ENCODE data around the gene LRRC49. TPM values are rescaled to one million over a fixed set of nuclear protein-coding genes. Genes with fewer than 3 reads are reported as not detected.

The LRRC49 gene
- total RNA-seq, 4 donors from 2014 or later: 3.3 to 12.6 (median 3.6) TPM

GRCh38 chr15:71050461-71050860, 157.8 kb downstream of the LRRC49 start:
- H3K9me3 ChIP-seq: no peaks in the 10 kb centered on the region
- TF ChIP-seq, protein P1, sequence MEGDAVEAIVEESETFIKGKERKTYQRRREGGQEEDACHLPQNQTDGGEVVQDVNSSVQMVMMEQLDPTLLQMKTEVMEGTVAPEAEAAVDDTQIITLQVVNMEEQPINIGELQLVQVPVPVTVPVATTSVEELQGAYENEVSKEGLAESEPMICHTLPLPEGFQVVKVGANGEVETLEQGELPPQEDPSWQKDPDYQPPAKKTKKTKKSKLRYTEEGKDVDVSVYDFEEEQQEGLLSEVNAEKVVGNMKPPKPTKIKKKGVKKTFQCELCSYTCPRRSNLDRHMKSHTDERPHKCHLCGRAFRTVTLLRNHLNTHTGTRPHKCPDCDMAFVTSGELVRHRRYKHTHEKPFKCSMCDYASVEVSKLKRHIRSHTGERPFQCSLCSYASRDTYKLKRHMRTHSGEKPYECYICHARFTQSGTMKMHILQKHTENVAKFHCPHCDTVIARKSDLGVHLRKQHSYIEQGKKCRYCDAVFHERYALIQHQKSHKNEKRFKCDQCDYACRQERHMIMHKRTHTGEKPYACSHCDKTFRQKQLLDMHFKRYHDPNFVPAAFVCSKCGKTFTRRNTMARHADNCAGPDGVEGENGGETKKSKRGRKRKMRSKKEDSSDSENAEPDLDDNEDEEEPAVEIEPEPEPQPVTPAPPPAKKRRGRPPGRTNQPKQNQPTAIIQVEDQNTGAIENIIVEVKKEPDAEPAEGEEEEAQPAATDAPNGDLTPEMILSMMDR (IDR thresholded peaks at IDR 0.05): no peak
- TF ChIP-seq POLR2A (IDR thresholded peaks at IDR 0.05) (no peak), EP300 (IDR thresholded peaks at IDR 0.05) (no peak), POLR2AphosphoS5 (IDR thresholded peaks at IDR 0.05) (no peak)
- peaks cover 3% of the 10 kb centered on the region for H3K36me3 ChIP-seq
- H3K4me1 ChIP-seq: peaks cover 3% of the 10 kb centered on the region
- H3K4me3 ChIP-seq: no peak overlapping the region
- H3K27me3 ChIP-seq: no peaks in the 10 kb centered on the region
- H3K27ac ChIP-seq: no peak overlapping the region
- DNase-seq (ENCODE audit: low spot score in 2 of 2): no peak
- 70% methylated on average over 4 of the region's 4 CpGs for WGBS

- no peaks in the 10 kb centered on the region for H3K27me3 ChIP-seq
- no peaks in the 10 kb centered on the region for H3K9me3 ChIP-seq
- no peak overlapping the region for H3K4me3 ChIP-seq
- peaks cover 6% of the 10 kb centered on the region for H3K4me1 ChIP-seq
- no peak overlapping the region for H3K27ac ChIP-seq
- DNase-seq (ENCODE audit: low spot score in 2 of 2): no peak
- TF ChIP-seq, protein P1 (IDR thresholded peaks at IDR 0.05): no peak
- TF ChIP-seq POLR2AphosphoS5 (IDR thresholded peaks at IDR 0.05): no peak
- no peak for TF ChIP-seq EP300 (IDR thresholded peaks at IDR 0.05)
- TF ChIP-seq POLR2A (IDR thresholded peaks at IDR 0.05): no peak
- WGBS: 93% methylated on average over 1 of the region's 1 CpG
- H3K36me3 ChIP-seq: peaks cover 3% of the 10 kb centered on the region
Observed at GRCh38 chr15:71051539-71051938, 158.9 kb downstream of the LRRC49 start.

DNA sequence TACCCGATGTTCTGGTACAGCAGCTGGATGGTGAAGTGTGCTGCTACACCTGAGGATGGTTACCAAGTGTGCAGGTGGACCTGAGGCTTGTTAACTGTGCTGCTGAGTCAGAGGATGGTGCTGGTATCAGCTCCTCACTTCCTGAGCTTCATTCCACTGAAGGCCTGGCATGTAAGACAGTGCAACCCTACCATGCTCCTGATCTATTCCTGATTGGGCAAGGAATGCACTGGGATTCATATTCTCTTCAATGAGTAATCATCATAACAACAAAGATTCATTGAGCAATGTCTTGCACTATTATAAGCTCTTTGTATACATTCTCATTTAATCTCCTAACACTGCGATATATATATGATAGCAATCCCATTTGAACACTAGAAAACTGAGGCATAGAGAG, 159.7 kb downstream of the LRRC49 start:
- H3K4me1 ChIP-seq: peaks cover 6% of the 10 kb centered on the region
- no peak for TF ChIP-seq EP300 (IDR thresholded peaks at IDR 0.05)
- no peak for TF ChIP-seq POLR2A (IDR thresholded peaks at IDR 0.05)
- TF ChIP-seq, protein P1 (IDR thresholded peaks at IDR 0.05): no peak
- no peak for TF ChIP-seq POLR2AphosphoS5 (IDR thresholded peaks at IDR 0.05)
- H3K27ac ChIP-seq: no peak overlapping the region
- WGBS: 100% methylated on average over 2 of the region's 2 CpGs
- no peak overlapping the region for H3K4me3 ChIP-seq
- DNase-seq (ENCODE audit: low spot score in 2 of 2): no peak
- H3K9me3 ChIP-seq: no peaks in the 10 kb centered on the region
- peaks cover 3% of the 10 kb centered on the region for H3K36me3 ChIP-seq
- no peaks in the 10 kb centered on the region for H3K27me3 ChIP-seq

- Histone ChIP-seq H3K4me3 (no peak overlapping the region), H3K27ac (no peak overlapping the region), H3K9me3 (no peaks in the 10 kb centered on the region), H3K4me1 (peaks cover 6% of the 10 kb centered on the region), H3K27me3 (no peaks in the 10 kb centered on the region), H3K36me3 (peaks cover 3% of the 10 kb centered on the region)
- 62% methylated on average over 2 of the region's 2 CpGs for WGBS
- no peak for DNase-seq (ENCODE audit: low spot score in 2 of 2)
- TF ChIP-seq EP300 (IDR thresholded peaks at IDR 0.05): no peak
- TF ChIP-seq POLR2AphosphoS5 (IDR thresholded peaks at IDR 0.05): no peak
- TF ChIP-seq POLR2A (IDR thresholded peaks at IDR 0.05): no peak
- TF ChIP-seq, protein P1 (IDR thresholded peaks at IDR 0.05): no peak
Observed at GRCh38 chr15:71054286-71054952, 161.8 kb downstream of the LRRC49 start.

GRCh38 chr15:71055461-71055860, 162.8 kb downstream of the LRRC49 start:
- Histone ChIP-seq H3K27ac (no peak overlapping the region), H3K9me3 (no peaks in the 10 kb centered on the region), H3K4me1 (peaks cover 6% of the 10 kb centered on the region), H3K4me3 (no peak overlapping the region), H3K36me3 (no peaks in the 10 kb centered on the region), H3K27me3 (no peaks in the 10 kb centered on the region)
- 48% methylated on average over 1 of the region's 1 CpG for WGBS
- no peak for DNase-seq (ENCODE audit: low spot score in 2 of 2)
- TF ChIP-seq POLR2AphosphoS5 (IDR thresholded peaks at IDR 0.05) (no peak), POLR2A (IDR thresholded peaks at IDR 0.05) (no peak), EP300 (IDR thresholded peaks at IDR 0.05) (no peak)
- TF ChIP-seq, protein P1 (IDR thresholded peaks at IDR 0.05): no peak
